ENCODE measurements around the gene MRPS18A.

Gene MRPS18A

DNA sequence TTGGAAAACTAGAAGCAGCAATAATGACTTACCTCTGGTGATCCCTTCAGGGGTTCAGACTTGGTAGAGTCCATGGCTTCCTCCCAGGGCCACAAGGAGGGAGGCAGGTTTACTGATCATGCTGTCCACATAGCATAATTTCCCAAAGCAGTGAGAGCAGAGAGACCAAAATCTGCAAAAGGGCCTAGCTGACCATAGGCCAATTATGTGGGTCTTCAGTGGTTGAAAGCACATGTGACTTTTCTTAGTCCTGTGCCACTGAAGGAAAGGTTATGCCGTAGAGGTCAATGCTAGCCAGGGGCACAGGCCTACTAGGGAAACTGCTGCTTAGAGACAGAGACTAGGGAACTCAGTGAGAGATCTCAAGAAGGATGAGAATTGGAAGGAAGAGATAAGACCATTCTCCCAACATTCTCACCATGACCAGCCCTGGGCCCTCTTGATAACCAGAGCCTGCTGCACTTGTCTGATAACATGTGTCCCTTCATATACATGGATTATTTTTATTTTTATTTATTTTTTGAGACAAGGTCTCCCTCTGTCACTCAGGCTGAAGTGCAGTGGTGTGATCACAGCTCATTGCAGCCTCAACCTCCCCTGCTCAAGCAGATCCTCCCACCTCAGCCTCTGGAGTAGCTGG is 56.5 kb downstream of the MRPS18A start:
- DNase-seq = no peak

- peak; percentile 92 for DNase-seq
These were observed 57.9 kb downstream of the MRPS18A start for GRCh38 chr6:43629505-43630300.

DNA sequence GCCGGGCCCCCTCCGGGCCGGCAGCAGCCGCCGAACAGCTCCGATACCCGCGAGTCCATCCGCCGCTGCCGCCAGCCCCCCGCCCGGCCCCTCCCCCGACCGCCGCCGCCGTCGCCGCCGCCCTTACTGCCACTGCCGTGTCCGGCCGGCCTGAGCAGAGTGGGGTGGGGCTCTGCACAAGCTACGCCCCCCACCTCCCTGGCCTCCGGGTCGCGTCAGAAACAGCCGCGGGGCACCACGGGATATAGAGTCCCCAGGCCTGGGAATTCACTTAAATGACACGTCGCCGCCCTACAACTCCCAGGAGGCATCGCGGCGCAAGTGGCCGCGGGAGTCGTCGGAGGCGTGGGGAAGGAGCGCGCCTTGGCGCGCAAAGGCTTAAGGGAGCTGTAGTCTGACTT is 58.5 kb downstream of the MRPS18A start, which contains the start of gene GTPBP2:
Gene GTPBP2 (minus strand): TSS at position 161 of the 401 bp plus-strand sequence. CDS start 102 bp downstream, at position 59.
- peak; percentile 98 for DNase-seq

DNA sequence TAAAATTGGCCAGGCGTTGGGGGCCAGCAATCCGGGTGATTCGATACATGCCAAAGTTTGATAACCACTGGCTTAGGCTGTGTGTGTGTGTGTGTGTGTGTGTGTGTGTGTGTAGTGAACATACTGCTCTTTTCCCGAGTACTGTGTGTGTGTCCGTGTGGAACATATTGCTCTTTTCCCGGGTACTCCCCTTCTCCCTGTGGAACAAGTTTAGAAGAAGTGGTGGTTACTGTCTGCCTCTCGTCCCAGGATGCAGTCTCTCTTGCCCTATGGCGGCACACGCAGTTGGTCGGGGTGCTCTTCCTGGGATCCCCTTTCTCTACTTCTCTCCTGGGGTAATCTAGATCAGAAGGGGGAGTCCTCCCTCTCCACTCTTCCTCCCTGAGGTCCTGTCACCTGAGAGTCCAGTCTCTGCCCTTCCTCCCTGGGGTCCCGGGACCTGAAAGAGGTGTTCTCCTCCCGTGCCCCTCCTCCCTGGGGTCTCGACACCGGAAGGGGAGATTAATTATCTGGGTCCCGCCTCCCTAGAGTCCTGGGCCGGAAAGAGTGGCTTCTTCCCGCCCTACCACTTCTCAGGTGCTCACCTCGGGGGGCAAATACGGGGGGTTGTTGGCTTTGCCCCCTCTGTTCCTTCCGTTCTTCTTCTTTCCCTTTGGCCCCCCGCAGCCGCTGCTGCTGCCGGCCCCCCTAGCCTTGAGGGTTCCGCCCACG is 59.0 kb downstream of the MRPS18A start:
- DNase-seq = no peak

- peak; percentile 96 for DNase-seq
These were observed 60.4 kb downstream of the MRPS18A start for GRCh38 chr6:43627008-43627825.

DNA sequence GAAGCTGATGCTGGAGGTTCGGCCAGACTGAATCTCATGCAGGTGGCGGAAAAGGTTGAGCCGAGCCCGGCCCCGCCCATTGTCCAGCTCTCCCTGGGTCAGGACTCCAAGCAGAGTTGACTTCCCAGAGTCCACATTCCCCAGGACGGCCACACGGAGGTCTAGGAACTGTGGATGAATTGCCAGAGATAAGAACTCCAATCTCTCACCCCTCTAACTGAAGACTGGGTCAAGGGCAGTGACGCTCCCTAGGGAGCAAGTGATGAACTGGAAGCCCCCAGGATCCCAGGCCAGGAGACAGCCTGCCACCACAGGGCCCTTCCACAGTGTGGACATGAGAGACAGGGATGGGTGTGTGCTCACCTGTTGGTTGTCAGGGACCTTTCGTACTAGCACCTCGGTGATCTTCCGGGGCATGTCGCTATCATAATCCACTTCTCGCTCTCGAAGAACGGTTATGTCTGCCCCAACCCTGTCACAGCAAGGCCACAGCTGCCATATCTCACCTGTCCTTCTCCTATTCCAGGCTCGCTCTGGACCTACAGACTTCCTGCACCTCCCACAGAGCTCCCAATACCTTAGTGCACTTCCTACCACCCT is 62.1 kb downstream of the MRPS18A start:
- DNase-seq = no peak

GRCh38 chr6:43624786-43625288 is 62.8 kb downstream of the MRPS18A start:
- DNase-seq = no peak

DNA sequence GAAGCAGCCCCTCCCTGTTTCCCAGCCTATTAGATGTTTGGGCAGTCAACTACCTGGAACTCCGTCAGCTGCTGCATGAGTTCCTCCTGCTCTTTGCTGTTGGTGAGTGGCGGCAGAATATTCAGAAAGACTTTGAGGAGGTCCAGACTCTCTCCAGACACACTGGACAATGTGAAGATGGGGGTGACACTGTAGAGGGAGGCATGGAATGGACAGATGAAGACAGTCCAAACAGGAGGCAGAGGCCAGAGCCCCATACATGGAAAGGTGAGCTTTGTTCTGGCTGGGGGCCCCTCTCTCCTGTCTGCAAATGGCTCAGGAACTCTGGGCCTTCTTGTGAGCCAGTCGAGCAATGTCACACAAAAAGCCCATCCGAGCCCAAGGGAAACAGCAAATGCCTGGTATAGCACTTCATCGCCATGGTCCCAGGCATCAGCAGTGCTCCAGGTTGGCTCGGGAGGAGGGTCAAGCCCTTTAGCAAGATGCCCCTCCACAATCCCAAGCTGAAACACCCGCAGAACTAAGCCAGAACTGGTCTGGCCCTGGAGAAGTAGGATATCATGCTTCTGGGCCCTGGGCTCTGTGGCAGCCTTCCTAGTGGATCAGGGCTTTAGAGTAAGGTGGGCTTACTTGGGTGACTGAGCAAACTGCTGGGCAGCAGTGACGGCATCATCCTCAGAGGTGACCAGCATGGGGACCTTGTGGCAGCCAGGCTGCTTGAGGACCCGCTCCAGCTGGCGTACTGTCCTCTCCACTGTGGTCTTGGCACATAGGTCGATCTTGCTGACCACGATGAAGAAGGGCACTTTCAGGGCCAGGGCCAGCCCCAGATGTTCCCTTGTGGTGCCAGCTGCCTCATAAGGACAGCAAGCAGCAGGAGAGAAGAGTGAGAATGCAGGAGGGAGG is 63.5 kb downstream of the MRPS18A start:
- DNase-seq = no peak

GRCh38 chr6:43622541-43622940 is 65.0 kb downstream of the MRPS18A start:
- DNase-seq = no peak

- DNase-seq = no peak
These were observed 65.8 kb downstream of the MRPS18A start for GRCh38 chr6:43621836-43622180.

Measured in amniotic stem cell (primary cell).